ENCODE measurements around the gene ITGB3.

The ITGB3 gene

DNA sequence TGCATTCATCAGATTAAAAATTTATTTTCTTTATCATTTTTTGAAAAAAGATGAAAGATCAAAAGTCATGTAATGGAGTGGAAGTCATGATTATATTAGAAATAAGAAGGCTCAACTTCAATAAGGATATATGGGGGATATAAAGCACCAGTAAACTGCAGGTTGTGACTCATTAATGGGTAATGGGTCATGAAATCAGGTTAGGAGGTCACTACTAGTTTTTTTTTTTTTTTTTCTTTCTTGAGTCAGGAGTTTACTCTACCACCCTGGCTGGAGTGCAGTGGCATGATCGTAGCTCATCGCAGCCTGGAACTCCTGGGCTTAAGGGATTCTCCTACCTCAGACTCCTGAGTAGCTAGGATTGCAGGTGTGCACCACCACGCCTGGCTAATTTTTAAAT is 84.4 kb downstream of the ITGB3 start:
- no peak overlapping the region for H3K9ac ChIP-seq (ENCODE audit: low read length)
- H3F3A ChIP-seq (ENCODE audit: insufficient read depth), result no peaks in the 10 kb centered on the region
- no peak overlapping the region for H3K27ac ChIP-seq (ENCODE audit: low read depth, low read length)
- H3K9me2 ChIP-seq (replicated peaks; ENCODE audit: insufficient read depth, low read length), result no peaks in the 10 kb centered on the region
- H3K4me2 ChIP-seq (ENCODE audit: low read depth, low read length, poor library complexity, severe bottlenecking), result no peak overlapping the region
- H3K9me3 ChIP-seq (ENCODE audit: insufficient read depth, low read length), result no peaks in the 10 kb centered on the region
- no peak for TF ChIP-seq EZH2phosphoT487 (conservative IDR thresholded peaks at IDR 0.05; ENCODE audit: low read length)
- TF ChIP-seq, protein P1, sequence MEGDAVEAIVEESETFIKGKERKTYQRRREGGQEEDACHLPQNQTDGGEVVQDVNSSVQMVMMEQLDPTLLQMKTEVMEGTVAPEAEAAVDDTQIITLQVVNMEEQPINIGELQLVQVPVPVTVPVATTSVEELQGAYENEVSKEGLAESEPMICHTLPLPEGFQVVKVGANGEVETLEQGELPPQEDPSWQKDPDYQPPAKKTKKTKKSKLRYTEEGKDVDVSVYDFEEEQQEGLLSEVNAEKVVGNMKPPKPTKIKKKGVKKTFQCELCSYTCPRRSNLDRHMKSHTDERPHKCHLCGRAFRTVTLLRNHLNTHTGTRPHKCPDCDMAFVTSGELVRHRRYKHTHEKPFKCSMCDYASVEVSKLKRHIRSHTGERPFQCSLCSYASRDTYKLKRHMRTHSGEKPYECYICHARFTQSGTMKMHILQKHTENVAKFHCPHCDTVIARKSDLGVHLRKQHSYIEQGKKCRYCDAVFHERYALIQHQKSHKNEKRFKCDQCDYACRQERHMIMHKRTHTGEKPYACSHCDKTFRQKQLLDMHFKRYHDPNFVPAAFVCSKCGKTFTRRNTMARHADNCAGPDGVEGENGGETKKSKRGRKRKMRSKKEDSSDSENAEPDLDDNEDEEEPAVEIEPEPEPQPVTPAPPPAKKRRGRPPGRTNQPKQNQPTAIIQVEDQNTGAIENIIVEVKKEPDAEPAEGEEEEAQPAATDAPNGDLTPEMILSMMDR (IDR thresholded peaks at IDR 0.05; ENCODE audit: insufficient read depth, low read length, poor library complexity, severe bottlenecking), result no peak
- H3K79me2 ChIP-seq (ENCODE audit: insufficient read depth, low read length), result no peaks in the 10 kb centered on the region
- peaks cover 8% of the 10 kb centered on the region; the same call in 1 of the 2 replicates for H3K36me3 ChIP-seq (ENCODE audit: low read length)
- H3K27me3 ChIP-seq (ENCODE audit: low read length), result no peaks in the 10 kb centered on the region
- H2AFZ ChIP-seq (ENCODE audit: low read depth, low read length, severe bottlenecking), result no peak overlapping the region
- no peak overlapping the region for H3K4me3 ChIP-seq (ENCODE audit: insufficient read depth, low read length, poor library complexity, severe bottlenecking)
- H4K20me1 ChIP-seq (ENCODE audit: low read depth, low read length), result no peaks in the 10 kb centered on the region

DNA sequence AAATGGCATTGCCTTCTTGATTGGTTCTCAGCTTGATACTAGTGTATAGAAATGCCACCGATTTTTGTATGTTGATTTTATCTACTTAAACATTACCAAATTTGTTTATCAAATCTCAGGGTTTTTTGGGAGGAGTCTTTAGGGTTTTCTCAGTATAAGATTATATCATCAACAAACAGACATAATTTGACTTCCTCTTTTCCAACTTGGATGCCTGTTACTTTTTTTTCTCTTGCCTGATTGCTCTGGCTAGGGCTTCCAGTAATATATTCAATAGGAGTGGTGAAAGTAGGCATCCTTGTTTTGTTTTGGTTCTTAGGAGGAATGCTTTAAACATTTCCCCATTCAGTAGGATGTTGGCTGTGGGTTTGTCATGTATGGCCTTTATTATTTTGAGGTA is 99.2 kb downstream of the ITGB3 start:
- no peak overlapping the region for H2AFZ ChIP-seq (ENCODE audit: low read depth, low read length, severe bottlenecking)
- H3K4me3 ChIP-seq (ENCODE audit: insufficient read depth, low read length, poor library complexity, severe bottlenecking), result no peak overlapping the region
- no peak overlapping the region for H3K27ac ChIP-seq (ENCODE audit: low read depth, low read length)
- H4K20me1 ChIP-seq (ENCODE audit: low read depth, low read length), result no peaks in the 10 kb centered on the region
- no peaks in the 10 kb centered on the region for H3K9me3 ChIP-seq (ENCODE audit: insufficient read depth, low read length)
- H3K79me2 ChIP-seq (ENCODE audit: insufficient read depth, low read length), result no peaks in the 10 kb centered on the region
- no peak overlapping the region for H3K4me2 ChIP-seq (ENCODE audit: low read depth, low read length, poor library complexity, severe bottlenecking)
- H3F3A ChIP-seq (ENCODE audit: insufficient read depth), result no peaks in the 10 kb centered on the region
- no peaks in the 10 kb centered on the region for H3K36me3 ChIP-seq (ENCODE audit: low read length)
- H3K27me3 ChIP-seq (ENCODE audit: low read length), result no peaks in the 10 kb centered on the region
- TF ChIP-seq EZH2phosphoT487 (conservative IDR thresholded peaks at IDR 0.05; ENCODE audit: low read length), result no peak
- TF ChIP-seq, protein P1 (IDR thresholded peaks at IDR 0.05; ENCODE audit: insufficient read depth, low read length, poor library complexity, severe bottlenecking), result no peak
- no peak overlapping the region for H3K9ac ChIP-seq (ENCODE audit: low read length)
- H3K9me2 ChIP-seq (replicated peaks; ENCODE audit: insufficient read depth, low read length), result no peaks in the 10 kb centered on the region

DNA sequence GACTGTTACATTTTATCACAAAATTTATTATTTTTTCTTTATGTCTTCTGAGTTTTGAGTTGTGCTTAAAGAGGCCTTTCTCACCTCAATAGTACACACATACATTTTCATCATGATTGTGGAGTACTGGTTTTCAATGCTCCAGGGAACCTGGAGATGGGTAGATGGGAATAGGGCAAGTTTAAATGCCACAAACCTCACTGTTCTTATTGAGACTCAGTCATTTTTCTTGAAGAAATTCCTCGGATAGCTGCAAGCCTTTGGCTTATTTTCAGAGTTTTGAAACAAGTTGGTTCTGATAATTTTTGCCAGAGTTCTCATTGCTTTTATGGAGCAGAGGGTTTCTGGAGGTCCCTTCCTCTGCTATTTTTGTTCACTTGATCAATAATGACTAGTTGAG is 105.0 kb downstream of the ITGB3 start:
- Histone ChIP-seq H3K27me3 (ENCODE audit: low read length) (no peaks in the 10 kb centered on the region), H3F3A (ENCODE audit: insufficient read depth) (no peaks in the 10 kb centered on the region), H3K9ac (ENCODE audit: low read length) (no peak overlapping the region), H3K36me3 (ENCODE audit: low read length) (no peaks in the 10 kb centered on the region), H3K4me2 (ENCODE audit: low read depth, low read length, poor library complexity, severe bottlenecking) (no peak overlapping the region), H3K9me2 (replicated peaks; ENCODE audit: insufficient read depth, low read length) (no peaks in the 10 kb centered on the region), H4K20me1 (ENCODE audit: low read depth, low read length) (no peaks in the 10 kb centered on the region), H3K79me2 (ENCODE audit: insufficient read depth, low read length) (no peaks in the 10 kb centered on the region), H2AFZ (ENCODE audit: low read depth, low read length, severe bottlenecking) (no peak overlapping the region), H3K27ac (ENCODE audit: low read depth, low read length) (no peak overlapping the region), H3K4me3 (ENCODE audit: insufficient read depth, low read length, poor library complexity, severe bottlenecking) (no peak overlapping the region), H3K9me3 (ENCODE audit: insufficient read depth, low read length) (no peaks in the 10 kb centered on the region)
- TF ChIP-seq, protein P1 (IDR thresholded peaks at IDR 0.05; ENCODE audit: insufficient read depth, low read length, poor library complexity, severe bottlenecking), result no peak
- TF ChIP-seq EZH2phosphoT487 (conservative IDR thresholded peaks at IDR 0.05; ENCODE audit: low read length), result no peak

Measured in SU-DHL-6 (cell line).